ENCODE results near the gene MTX3. TPM values are rescaled to one million over a fixed set of nuclear protein-coding genes. Genes with fewer than 3 reads are reported as not detected.

The MTX3 gene
- total and polyA plus RNA-seq, 4 donors: 4.2 to 22.6 (median 9.1) TPM

DNA sequence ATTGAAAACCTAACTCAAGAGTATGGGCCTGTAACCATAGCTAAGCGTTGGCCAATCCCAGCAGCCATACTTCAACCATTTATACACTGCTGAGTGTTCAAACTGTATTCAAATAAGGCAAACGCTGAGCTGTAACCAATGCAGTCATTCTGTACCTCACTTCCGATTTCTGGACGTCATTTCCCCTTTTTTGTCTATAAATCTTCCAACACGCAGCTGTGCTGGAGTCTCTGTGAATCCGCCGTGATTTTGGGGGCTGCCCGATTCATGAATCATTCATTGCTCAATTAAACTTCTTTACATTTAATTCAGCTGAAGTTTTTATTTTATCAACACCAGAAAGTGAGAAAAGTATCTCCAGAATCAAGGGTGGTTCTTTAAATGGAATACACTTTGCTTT is 31.7 kb downstream of the MTX3 start:
- Histone ChIP-seq H3K9ac (ENCODE audit: insufficient read depth in 1 of 2, low read length in 2 of 2) (no peak overlapping the region), H3K9me3 (ENCODE audit: control insufficient read depth in 4 of 4, insufficient read depth in 3 of 4, low read length in 3 of 4) (no peaks in the 10 kb centered on the region), H3K27ac (ENCODE audit: low read depth in 1 of 2, low read length in 1 of 2) (no peak overlapping the region), H3K4me3 (no peak overlapping the region), H3K36me3 (ENCODE audit: control insufficient read depth in 4 of 4, insufficient read depth in 4 of 4, low read length in 4 of 4) (no peaks in the 10 kb centered on the region), H3K27me3 (ENCODE audit: control insufficient read depth in 3 of 3, insufficient read depth in 3 of 3, low read length in 2 of 3) (no peaks in the 10 kb centered on the region), H3K4me1 (ENCODE audit: control insufficient read depth in 5 of 5, insufficient read depth in 5 of 5, low read length in 5 of 5) (no peaks in the 10 kb centered on the region)
- DNase-seq (no peak), ATAC-seq (ENCODE audit: insufficient read depth, low FRiP score) (no peak)
- TF ChIP-seq, protein P1, sequence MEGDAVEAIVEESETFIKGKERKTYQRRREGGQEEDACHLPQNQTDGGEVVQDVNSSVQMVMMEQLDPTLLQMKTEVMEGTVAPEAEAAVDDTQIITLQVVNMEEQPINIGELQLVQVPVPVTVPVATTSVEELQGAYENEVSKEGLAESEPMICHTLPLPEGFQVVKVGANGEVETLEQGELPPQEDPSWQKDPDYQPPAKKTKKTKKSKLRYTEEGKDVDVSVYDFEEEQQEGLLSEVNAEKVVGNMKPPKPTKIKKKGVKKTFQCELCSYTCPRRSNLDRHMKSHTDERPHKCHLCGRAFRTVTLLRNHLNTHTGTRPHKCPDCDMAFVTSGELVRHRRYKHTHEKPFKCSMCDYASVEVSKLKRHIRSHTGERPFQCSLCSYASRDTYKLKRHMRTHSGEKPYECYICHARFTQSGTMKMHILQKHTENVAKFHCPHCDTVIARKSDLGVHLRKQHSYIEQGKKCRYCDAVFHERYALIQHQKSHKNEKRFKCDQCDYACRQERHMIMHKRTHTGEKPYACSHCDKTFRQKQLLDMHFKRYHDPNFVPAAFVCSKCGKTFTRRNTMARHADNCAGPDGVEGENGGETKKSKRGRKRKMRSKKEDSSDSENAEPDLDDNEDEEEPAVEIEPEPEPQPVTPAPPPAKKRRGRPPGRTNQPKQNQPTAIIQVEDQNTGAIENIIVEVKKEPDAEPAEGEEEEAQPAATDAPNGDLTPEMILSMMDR (IDR thresholded peaks at IDR 0.05; ENCODE audit: control extremely low read depth, extremely low read depth): no peak
- 70 to 71% methylated on average over 8 of the region's 8 CpGs for WGBS, 2 donors

DNA sequence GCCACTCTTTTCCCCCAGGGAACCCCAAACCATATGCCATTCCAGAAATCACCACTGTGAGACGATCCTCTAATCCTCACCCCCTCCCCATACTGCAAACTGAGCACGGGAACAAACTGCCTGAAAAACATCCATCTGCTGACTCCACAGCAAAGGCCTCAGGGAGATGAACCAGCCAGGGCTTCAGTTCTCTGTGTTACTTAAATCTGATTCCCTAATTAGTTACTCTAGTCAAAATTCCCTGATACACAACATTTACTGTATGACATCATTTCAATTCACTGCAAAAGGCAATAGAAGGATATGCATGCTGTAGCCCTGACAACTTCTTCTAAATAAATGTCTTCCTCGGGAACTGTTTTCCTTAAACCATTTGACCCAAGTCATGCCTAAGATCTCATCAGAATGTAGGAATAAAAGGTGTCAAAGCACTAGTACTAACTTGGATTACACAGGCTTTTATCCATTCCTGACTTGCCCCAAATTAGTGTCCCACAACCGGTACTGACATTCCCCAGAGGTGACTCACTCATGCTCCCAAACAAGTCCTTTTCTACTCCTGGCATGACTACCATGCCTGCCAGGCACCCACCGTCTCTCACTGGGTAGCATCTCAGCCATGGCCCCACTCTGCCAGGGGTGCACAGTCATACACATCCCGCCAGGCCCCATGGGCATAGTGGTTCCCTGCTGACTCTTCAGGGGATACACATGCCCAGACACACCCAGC is 35.0 kb downstream of the MTX3 start:
- TF ChIP-seq, protein P1 (IDR thresholded peaks at IDR 0.05; ENCODE audit: control extremely low read depth, extremely low read depth): no peak
- DNase-seq (no peak), ATAC-seq (ENCODE audit: insufficient read depth, low FRiP score) (no peak)
- Histone ChIP-seq H3K4me1 (ENCODE audit: control insufficient read depth in 5 of 5, insufficient read depth in 5 of 5, low read length in 5 of 5) (no peaks in the 10 kb centered on the region), H3K4me3 (no peak overlapping the region), H3K9ac (ENCODE audit: insufficient read depth in 1 of 2, low read length in 2 of 2) (no peak overlapping the region), H3K27me3 (ENCODE audit: control insufficient read depth in 3 of 3, insufficient read depth in 3 of 3, low read length in 2 of 3) (no peaks in the 10 kb centered on the region), H3K9me3 (ENCODE audit: control insufficient read depth in 4 of 4, insufficient read depth in 3 of 4, low read length in 3 of 4) (peaks cover 0 to 2% (median 0%) of the 10 kb centered on the region in 4 donors), H3K27ac (ENCODE audit: low read depth in 1 of 2, low read length in 1 of 2) (no peak overlapping the region), H3K36me3 (ENCODE audit: control insufficient read depth in 4 of 4, insufficient read depth in 4 of 4, low read length in 4 of 4) (no peaks in the 10 kb centered on the region)
- 79 to 90% methylated on average over 6 of the region's 6 CpGs for WGBS, 2 donors

DNA sequence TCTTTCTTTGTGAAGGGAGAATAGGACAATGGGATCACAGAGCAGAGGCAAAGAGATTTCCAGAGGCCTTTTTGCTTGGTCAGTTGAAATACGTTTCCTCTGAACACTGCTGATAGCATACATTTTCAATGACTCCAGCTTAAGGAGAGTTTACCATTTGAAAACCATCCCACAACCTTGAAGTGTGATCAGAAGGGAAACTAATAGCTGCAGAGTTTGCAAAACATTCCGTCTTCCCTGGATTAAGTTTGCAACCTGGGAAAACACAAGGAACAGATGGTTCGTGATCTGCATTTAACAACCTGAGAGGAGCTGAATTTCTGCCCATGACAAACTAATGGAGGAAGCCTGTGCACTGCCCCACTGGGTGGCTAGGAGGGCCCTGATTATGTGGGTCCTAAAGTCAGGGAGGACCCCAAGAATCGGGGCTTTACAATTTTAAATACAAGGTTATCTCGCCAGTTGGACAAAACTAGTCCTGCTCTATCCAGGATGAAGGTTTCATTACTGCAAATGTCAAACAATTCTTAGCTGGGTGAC is 35.6 kb downstream of the MTX3 start:
- no peak overlapping the region for H3K27ac ChIP-seq (ENCODE audit: low read depth in 1 of 2, low read length in 1 of 2)
- 86 to 91% methylated on average over 5 of the region's 5 CpGs for WGBS, 2 donors
- no peaks in the 10 kb centered on the region for H3K27me3 ChIP-seq (ENCODE audit: control insufficient read depth in 3 of 3, insufficient read depth in 3 of 3, low read length in 2 of 3)
- no peak for ATAC-seq (ENCODE audit: insufficient read depth, low FRiP score)
- peaks cover 0 to 2% (median 0%) of the 10 kb centered on the region in 4 donors for H3K9me3 ChIP-seq (ENCODE audit: control insufficient read depth in 4 of 4, insufficient read depth in 3 of 4, low read length in 3 of 4)
- TF ChIP-seq, protein P1 (IDR thresholded peaks at IDR 0.05; ENCODE audit: control extremely low read depth, extremely low read depth): no peak
- no peaks in the 10 kb centered on the region for H3K4me1 ChIP-seq (ENCODE audit: control insufficient read depth in 5 of 5, insufficient read depth in 5 of 5, low read length in 5 of 5)
- DNase-seq: no peak
- no peak overlapping the region for H3K4me3 ChIP-seq
- no peak overlapping the region for H3K9ac ChIP-seq (ENCODE audit: insufficient read depth in 1 of 2, low read length in 2 of 2)
- no peaks in the 10 kb centered on the region for H3K36me3 ChIP-seq (ENCODE audit: control insufficient read depth in 4 of 4, insufficient read depth in 4 of 4, low read length in 4 of 4)

All from lung (tissue), 12 donors.